Bronchus fibroblast of lung (primary cell): Measurements from ENCODE around the gene GXYLT2. TPM values are rescaled to one million over a fixed set of nuclear protein-coding genes. Genes with fewer than 3 reads are reported as not detected.

Experiments
- total RNA-seq: library from RNA; depleted of rRNA; stranded (reverse); fragments of >200 nt; gene quantifications from 2 replicates; pipeline ENCODE4 v1.2.3, GENCODE V29; 2015

GXYLT2 gene
- 9.4 and 15.0 TPM in 2 replicates for total RNA-seq

GRCh38 chr3:72887705-72888545 lies at the start of gene GXYLT2:
Gene GXYLT2, plus strand, starts transcription at chr3:72888046. Its CDS starts 188 bp downstream, at chr3:72888234.

GRCh38 chr3:72847751-72848702 lies 39.8 kb upstream of the GXYLT2 start, which contains the start of gene SHQ1:
Gene SHQ1, minus strand, starts transcription at chr3:72848445. Its CDS starts 105 bp downstream, at chr3:72848340.

GRCh38 chr3:72996473-72997333 lies 108.9 kb downstream of the GXYLT2 start, which contains the start of gene PPP4R2:
Gene PPP4R2, plus strand, starts transcription at chr3:72996811. Its CDS starts 227 bp downstream, at chr3:72997038.

Other genes with a start within 250 kb of the GXYLT2 start
- 14.3 and 14.9 TPM in 2 replicates for gene SHQ1, start 39.6 kb upstream of the GXYLT2 start, total RNA-seq
- gene PPP4R2, start 108.8 kb downstream of the GXYLT2 start, total RNA-seq, result 18.7 and 19.0 TPM in 2 replicates
- 0.89 and 1.0 TPM in 2 replicates for gene EBLN2, start 173.6 kb downstream of the GXYLT2 start, total RNA-seq